ENCODE measurements around the gene OMP. TPM values are rescaled to one million over a fixed set of nuclear protein-coding genes. Genes with fewer than 3 reads are reported as not detected.
A peak's percentile ranks its signal among the peaks of the same experiment; 100 is the strongest.

OMP gene
- total RNA-seq, 1 donor from 2014 or later: not detected

DNA sequence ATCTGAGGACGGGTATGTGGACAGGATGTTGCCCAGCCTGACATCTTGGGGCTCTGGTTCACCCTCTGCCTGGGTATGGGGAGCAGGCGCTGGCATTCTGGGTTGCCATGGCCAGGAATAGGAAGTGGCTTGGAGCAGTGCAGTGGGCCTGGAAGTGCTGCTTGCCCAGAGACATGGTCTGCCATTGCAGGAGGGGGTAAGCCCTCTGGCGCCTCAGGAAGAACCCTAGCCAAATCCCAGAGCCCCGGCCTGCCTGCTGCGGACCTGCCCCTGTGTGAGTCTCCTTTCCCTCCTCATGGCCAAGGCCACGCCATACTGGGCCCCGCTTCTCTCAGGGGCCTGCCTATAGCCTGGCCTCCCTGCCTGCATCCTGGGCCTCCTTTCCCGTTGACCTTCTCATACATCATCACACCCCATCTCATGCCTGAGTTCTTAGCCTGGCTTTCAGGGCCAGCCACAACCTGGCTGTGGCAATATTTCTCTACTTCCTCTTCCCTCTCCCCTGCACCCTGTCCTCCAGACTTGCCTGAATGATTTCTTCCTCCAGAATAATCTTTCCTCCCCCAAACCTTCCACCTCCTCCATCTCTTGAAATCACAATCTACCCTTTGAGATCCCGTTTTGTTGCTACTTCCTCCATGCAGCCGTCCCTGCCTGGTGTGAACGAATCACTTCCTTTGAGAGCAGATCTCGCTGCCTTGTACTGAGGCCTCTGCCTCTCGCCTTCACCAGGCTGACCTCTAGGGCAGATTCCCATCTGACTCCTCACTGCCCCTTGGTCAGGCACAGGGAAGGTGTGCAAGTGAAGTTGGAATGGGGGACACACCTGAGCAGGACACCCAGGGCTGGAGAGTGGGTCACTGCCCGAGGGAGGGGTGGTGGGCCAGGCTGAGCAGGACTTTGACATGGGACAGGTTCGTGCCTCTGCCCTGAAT is 30.7 kb upstream of the OMP start:
- Mint-ChIP-seq H3K4me1 (ENCODE audit: low read depth, unreplicated experiment) (peaks cover 42% of the 10 kb centered on the region), H3K27ac (ENCODE audit: unreplicated experiment) (peak overlapping the region; percentile 72), H3K36me3 (ENCODE audit: unreplicated experiment) (no peaks in the 10 kb centered on the region), H3K27me3 (ENCODE audit: unreplicated experiment) (peaks cover 11% of the 10 kb centered on the region), H3K4me3 (ENCODE audit: unreplicated experiment) (no peak overlapping the region), H3K9me3 (ENCODE audit: unreplicated experiment) (no peaks in the 10 kb centered on the region)
- TF ChIP-seq CTCF (IDR thresholded peaks at IDR 0.05; ENCODE audit: partially characterized antibody, unreplicated experiment): no peak
- DNase-seq: peak; percentile 12

GRCh38 chr11:77072851-77073327 is 29.8 kb upstream of the OMP start:
- peaks cover under 1% of the 10 kb centered on the region for H3K9me3 Mint-ChIP-seq (ENCODE audit: unreplicated experiment)
- H3K36me3 Mint-ChIP-seq (ENCODE audit: unreplicated experiment): peaks cover 2% of the 10 kb centered on the region
- H3K27ac Mint-ChIP-seq (ENCODE audit: unreplicated experiment): peak overlapping the region; percentile 91
- no peak for TF ChIP-seq CTCF (IDR thresholded peaks at IDR 0.05; ENCODE audit: partially characterized antibody, unreplicated experiment)
- no peak overlapping the region for H3K4me3 Mint-ChIP-seq (ENCODE audit: unreplicated experiment)
- DNase-seq: no peak
- H3K27me3 Mint-ChIP-seq (ENCODE audit: unreplicated experiment): peaks cover 6% of the 10 kb centered on the region
- H3K4me1 Mint-ChIP-seq (ENCODE audit: low read depth, unreplicated experiment): peaks cover 37% of the 10 kb centered on the region

DNA sequence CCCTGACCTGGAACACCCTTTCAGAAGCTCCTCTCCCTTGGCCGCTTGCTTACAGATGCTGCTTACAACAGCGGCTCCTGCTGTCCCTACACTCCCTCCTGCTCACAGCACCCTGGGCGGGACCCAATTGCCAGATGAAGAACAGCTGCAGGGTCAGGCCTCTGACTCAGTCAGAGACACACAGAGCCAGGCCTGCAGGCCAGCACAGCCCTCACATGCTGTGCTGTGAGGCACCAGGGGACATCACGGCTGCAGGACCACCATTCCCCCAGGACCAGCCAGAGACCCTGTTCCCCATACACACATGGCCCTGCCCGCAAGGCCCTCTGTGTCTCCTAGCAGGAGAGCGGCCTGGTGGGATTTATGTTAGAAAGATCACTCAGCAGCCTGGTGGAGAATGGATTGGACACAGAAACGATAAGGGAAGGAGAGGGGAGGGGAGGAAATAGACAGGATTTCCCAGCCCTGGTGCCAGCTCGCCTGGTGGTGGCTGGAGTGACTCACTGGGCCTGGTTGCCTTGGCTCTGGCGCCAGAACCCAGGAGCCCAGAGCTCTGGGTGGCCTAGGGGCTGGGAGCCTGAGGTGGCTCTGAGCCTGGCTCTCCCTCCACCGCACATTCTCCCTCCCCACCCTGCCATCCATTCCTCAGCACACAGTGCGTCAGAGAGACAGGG is 29.2 kb upstream of the OMP start:
- TF ChIP-seq CTCF (IDR thresholded peaks at IDR 0.05; ENCODE audit: partially characterized antibody, unreplicated experiment): no peak
- H3K4me1 Mint-ChIP-seq (ENCODE audit: low read depth, unreplicated experiment): peaks cover 34% of the 10 kb centered on the region
- H3K9me3 Mint-ChIP-seq (ENCODE audit: unreplicated experiment): peaks cover 4% of the 10 kb centered on the region
- peaks cover 6% of the 10 kb centered on the region for H3K27me3 Mint-ChIP-seq (ENCODE audit: unreplicated experiment)
- peak overlapping the region; percentile 91 for H3K27ac Mint-ChIP-seq (ENCODE audit: unreplicated experiment)
- DNase-seq: peak; percentile 60
- peak overlapping the region; percentile 38 for H3K4me3 Mint-ChIP-seq (ENCODE audit: unreplicated experiment)
- peaks cover 7% of the 10 kb centered on the region for H3K36me3 Mint-ChIP-seq (ENCODE audit: unreplicated experiment)

DNA sequence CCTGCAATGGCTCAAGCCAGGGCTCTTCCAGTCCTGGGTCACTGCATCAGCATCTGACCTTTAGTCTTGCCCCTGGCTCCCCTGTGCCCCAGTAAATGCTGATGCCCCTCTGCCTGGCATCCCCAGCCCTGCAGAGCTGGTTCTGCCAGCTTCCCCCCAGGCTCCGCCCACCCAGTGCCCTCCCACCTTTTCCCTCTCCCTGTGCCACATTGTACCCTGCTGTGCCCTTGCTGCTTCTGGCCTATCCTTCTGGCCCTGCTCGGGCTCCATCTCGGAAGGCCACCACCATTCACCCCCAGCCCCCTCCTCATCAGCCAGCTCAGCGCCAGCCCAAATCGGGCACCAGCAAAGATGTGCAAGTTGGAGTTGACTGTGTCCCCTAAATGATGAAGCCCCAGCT is 28.4 kb upstream of the OMP start:
- Mint-ChIP-seq H3K4me3 (ENCODE audit: unreplicated experiment) (no peak overlapping the region), H3K27me3 (ENCODE audit: unreplicated experiment) (peaks cover 6% of the 10 kb centered on the region), H3K4me1 (ENCODE audit: low read depth, unreplicated experiment) (peaks cover 28% of the 10 kb centered on the region), H3K27ac (ENCODE audit: unreplicated experiment) (no peak overlapping the region), H3K9me3 (ENCODE audit: unreplicated experiment) (peaks cover 4% of the 10 kb centered on the region), H3K36me3 (ENCODE audit: unreplicated experiment) (peaks cover 14% of the 10 kb centered on the region)
- no peak for DNase-seq
- TF ChIP-seq CTCF (IDR thresholded peaks at IDR 0.05; ENCODE audit: partially characterized antibody, unreplicated experiment): no peak
